ENCODE data around the gene HDAC6. TPM values are rescaled to one million over a fixed set of nuclear protein-coding genes. Genes with fewer than 3 reads are reported as not detected.
A peak's percentile ranks its signal among the peaks of the same experiment; 100 is the strongest.
"Not testable (repeated sequence)": the region's sequence is repeated elsewhere in the genome, so short reads cannot be mapped to it uniquely, and the experiment has no call there.

HDAC6 gene
- total RNA-seq, 3 donors from 2014 or later (not counting 1 experiment from before 2014, with no cell fraction given): 97.4 to 118 (median 101) TPM

DNA sequence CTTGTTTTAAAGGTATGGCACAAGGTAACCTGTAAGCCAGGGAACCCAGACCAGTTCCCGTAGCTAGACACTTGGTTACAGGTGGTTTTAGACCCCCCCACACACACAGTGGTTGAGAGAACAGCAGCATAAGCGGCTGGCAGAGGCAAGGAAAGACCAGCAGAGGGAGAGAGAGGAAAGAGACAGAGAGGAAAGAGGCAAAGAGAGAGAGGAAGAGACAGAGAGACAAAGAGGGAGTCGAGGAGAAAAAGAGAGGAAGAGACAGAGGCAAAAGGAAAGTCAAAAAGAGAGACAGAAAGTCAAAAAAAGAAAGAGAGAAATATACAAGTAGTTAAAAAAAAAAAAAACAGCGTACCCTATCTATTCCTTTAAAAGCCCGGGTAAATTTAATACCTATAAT, 53.0 kb downstream of the HDAC6 start:
- Mint-ChIP-seq H3K4me1 (no peaks in the 10 kb centered on the region), H3K27ac (no peak overlapping the region), H3K27me3 (ENCODE audit: low read depth in 2 of 2) (peaks cover 10 to 27% of the 10 kb centered on the region in 2 donors), H3K36me3 (no peaks in the 10 kb centered on the region), H3K9me3 (no peaks in the 10 kb centered on the region), H3K4me3 (no peak overlapping the region)
- WGBS (ENCODE audit: insufficient coverage): 10% methylated on average over 1 of the region's 5 CpGs
- Histone ChIP-seq H3K4me3 (ENCODE audit: low read length) (no peak overlapping the region), H3K27me3 (ENCODE audit: control insufficient read depth, insufficient read depth, low read length) (no peaks in the 10 kb centered on the region), H3K27ac (ENCODE audit: low read length) (no peak overlapping the region), H3K9me3 (ENCODE audit: control insufficient read depth, insufficient read depth, low read length) (no peaks in the 10 kb centered on the region), H3K4me1 (ENCODE audit: control insufficient read depth, insufficient read depth, low read length) (no peaks in the 10 kb centered on the region), H3K36me3 (ENCODE audit: control insufficient read depth, insufficient read depth, low read length) (no peaks in the 10 kb centered on the region)
- TF ChIP-seq, protein P1, sequence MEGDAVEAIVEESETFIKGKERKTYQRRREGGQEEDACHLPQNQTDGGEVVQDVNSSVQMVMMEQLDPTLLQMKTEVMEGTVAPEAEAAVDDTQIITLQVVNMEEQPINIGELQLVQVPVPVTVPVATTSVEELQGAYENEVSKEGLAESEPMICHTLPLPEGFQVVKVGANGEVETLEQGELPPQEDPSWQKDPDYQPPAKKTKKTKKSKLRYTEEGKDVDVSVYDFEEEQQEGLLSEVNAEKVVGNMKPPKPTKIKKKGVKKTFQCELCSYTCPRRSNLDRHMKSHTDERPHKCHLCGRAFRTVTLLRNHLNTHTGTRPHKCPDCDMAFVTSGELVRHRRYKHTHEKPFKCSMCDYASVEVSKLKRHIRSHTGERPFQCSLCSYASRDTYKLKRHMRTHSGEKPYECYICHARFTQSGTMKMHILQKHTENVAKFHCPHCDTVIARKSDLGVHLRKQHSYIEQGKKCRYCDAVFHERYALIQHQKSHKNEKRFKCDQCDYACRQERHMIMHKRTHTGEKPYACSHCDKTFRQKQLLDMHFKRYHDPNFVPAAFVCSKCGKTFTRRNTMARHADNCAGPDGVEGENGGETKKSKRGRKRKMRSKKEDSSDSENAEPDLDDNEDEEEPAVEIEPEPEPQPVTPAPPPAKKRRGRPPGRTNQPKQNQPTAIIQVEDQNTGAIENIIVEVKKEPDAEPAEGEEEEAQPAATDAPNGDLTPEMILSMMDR (IDR thresholded peaks at IDR 0.05): no peak
- intact Hi-C loops (cut with micrococcal nuclease): no loop called here
- DNase-seq: peak in 1 of 2 donors; percentile 25
- no peak for ATAC-seq

DNA sequence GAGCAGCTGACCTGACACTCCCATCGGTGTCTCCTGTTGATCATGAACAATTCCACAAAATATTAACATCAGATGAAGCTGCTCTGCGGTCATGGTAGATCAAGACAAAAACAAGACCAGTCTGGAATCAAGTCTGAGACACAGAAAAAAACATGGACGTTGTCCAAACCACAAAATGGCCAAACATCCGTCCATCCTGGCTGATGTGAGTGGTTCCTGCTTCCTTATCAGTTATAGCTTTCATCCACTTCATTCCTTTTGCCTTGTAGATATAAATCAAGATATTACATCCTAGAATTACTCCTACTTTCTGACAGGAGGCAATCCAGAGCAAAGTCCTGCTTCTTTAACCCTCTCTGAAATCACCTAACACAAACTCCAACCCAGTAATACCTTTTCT, 62.3 kb downstream of the HDAC6 start:
- no peak overlapping the region for H3K27ac ChIP-seq (ENCODE audit: low read length)
- no peaks in the 10 kb centered on the region for H3K9me3 Mint-ChIP-seq
- H3K9me3 ChIP-seq (ENCODE audit: control insufficient read depth, insufficient read depth, low read length): no peaks in the 10 kb centered on the region

DNA sequence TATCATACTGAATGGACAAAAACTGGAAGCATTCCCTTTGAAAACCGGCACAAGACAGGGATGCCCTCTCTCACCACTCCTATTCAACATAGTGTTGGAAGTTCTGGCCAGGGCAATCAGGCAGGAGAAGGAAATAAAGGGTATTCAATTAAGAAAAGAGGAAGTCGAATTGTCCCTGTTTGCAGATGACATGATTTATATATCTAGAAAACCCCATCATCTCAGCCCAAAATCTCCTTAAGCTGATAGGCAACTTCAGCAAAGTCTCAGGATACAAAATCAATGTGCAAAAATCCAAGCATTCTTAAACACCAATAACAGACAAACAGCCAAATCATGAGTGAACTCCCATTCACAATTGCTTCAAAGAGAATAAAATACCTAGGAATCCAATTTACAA, 70.2 kb downstream of the HDAC6 start:
- H3K9me3 ChIP-seq (ENCODE audit: control insufficient read depth, insufficient read depth, low read length); H3K27ac Mint-ChIP-seq; H3K27ac ChIP-seq (ENCODE audit: low read length); H3K36me3 Mint-ChIP-seq; H3K4me1 ChIP-seq (ENCODE audit: control insufficient read depth, insufficient read depth, low read length); H3K4me3 ChIP-seq (ENCODE audit: low read length); ATAC-seq; DNase-seq; H3K36me3 ChIP-seq (ENCODE audit: control insufficient read depth, insufficient read depth, low read length); H3K9me3 Mint-ChIP-seq; H3K27me3 ChIP-seq (ENCODE audit: control insufficient read depth, insufficient read depth, low read length); H3K4me1 Mint-ChIP-seq; intact Hi-C loops (cut with micrococcal nuclease); H3K4me3 Mint-ChIP-seq: not testable (repeated sequence)
- whole genome bisulfite sequencing (ENCODE audit: insufficient coverage): no CpG with 5 or more reads among the region's 2 CpGs
- H3K27me3 Mint-ChIP-seq (ENCODE audit: low read depth in 2 of 2): peaks cover 2 to 35% of the 10 kb centered on the region in 2 donors

More for the DNA sequence above, 62.3 kb downstream of the HDAC6 start:
- Mint-ChIP-seq H3K4me3 (no peak overlapping the region), H3K36me3 (no peaks in the 10 kb centered on the region), H3K4me1 (no peaks in the 10 kb centered on the region), H3K27me3 (ENCODE audit: low read depth in 2 of 2) (peaks cover 0 to 33% of the 10 kb centered on the region in 2 donors), H3K27ac (no peak overlapping the region)
- Histone ChIP-seq H3K36me3 (ENCODE audit: control insufficient read depth, insufficient read depth, low read length) (no peaks in the 10 kb centered on the region), H3K4me3 (ENCODE audit: low read length) (no peak overlapping the region), H3K27me3 (ENCODE audit: control insufficient read depth, insufficient read depth, low read length) (no peaks in the 10 kb centered on the region), H3K4me1 (ENCODE audit: control insufficient read depth, insufficient read depth, low read length) (no peaks in the 10 kb centered on the region)
- intact Hi-C loops (cut with micrococcal nuclease): no loop called here
- TF ChIP-seq, protein P1 (IDR thresholded peaks at IDR 0.05): no peak
- whole genome bisulfite sequencing (ENCODE audit: insufficient coverage): 45% methylated on average over 4 of the region's 4 CpGs
- ATAC-seq (no peak), DNase-seq (no peak)

Other genes with a start within 250 kb of the HDAC6 start
- 100 to 1,000 TPM; 356 to 419 (median 366) TPM for gene RBM3, start 227.6 kb upstream of the HDAC6 start, total RNA-seq
- gene WDR13, start 204.6 kb upstream of the HDAC6 start, total RNA-seq: 10 to 100 TPM; 52.5 to 62.9 (median 60.2) TPM
- 100 to 1,000 TPM; 136 to 149 (median 141) TPM for gene WAS, start 118.3 kb upstream of the HDAC6 start, total RNA-seq
- gene SUV39H1, start 105.3 kb upstream of the HDAC6 start, total RNA-seq: 10 to 100 TPM in 2 of 3 donors, 1 to 10 TPM in 1; 9.2 to 11.6 (median 11.0) TPM
- not detected for gene GLOD5, start 40.3 kb upstream of the HDAC6 start, total RNA-seq
- gene GATA1, start 15.5 kb upstream of the HDAC6 start, total RNA-seq: 1 to 10 TPM in 1 of 3 donors, under 1 TPM in 2; 0.41 to 3.0 (median 0.49) TPM
- not detected for gene ERAS, start 24.4 kb downstream of the HDAC6 start, total RNA-seq
- gene PCSK1N, start 33.5 kb downstream of the HDAC6 start, total RNA-seq: under 1 TPM in 2 of 3 donors, not detected in 1; 0.35 to 0.89 TPM
- gene TIMM17B, start 95.7 kb downstream of the HDAC6 start, total RNA-seq: 10 to 100 TPM; 40.3 to 45.6 (median 44.5) TPM
- gene PQBP1, start 95.9 kb downstream of the HDAC6 start, total RNA-seq: 10 to 100 TPM; 57.2 to 62.0 (median 59.1) TPM
- gene SLC35A2, start 109.6 kb downstream of the HDAC6 start, total RNA-seq: 10 to 100 TPM; 16.5 to 30.1 (median 18.3) TPM
- gene PIM2, start 117.0 kb downstream of the HDAC6 start, total RNA-seq: 100 to 1,000 TPM; 134 to 173 (median 150) TPM
- 100 to 1,000 TPM in 1 of 3 donors, 10 to 100 TPM in 2; 92.2 to 106 (median 92.5) TPM for gene OTUD5, start 155.5 kb downstream of the HDAC6 start, total RNA-seq
- 1 to 10 TPM; 2.7 to 3.6 (median 3.0) TPM for gene KCND1, start 169.8 kb downstream of the HDAC6 start, total RNA-seq
- gene GRIPAP1, start 200.2 kb downstream of the HDAC6 start, total RNA-seq: 100 to 1,000 TPM; 120 to 141 (median 131) TPM
- 10 to 100 TPM; 43.8 to 57.5 (median 43.9) TPM for gene TFE3, start 241.3 kb downstream of the HDAC6 start, total RNA-seq

All from natural killer cell (primary cell).